NCI-H187 treated with DMSO at 0.1 percent for 48 hours (cell line): ENCODE results near the gene CABLES2.
"Not testable (repeated sequence)": the region's sequence is repeated elsewhere in the genome, so short reads cannot be mapped to it uniquely, and the experiment has no call there.

Experiments
- DNase-seq: peaks from one replicate; lab custom pipeline; 2025; lab: John Stamatoyannopoulos, UW

The CABLES2 gene

DNA sequence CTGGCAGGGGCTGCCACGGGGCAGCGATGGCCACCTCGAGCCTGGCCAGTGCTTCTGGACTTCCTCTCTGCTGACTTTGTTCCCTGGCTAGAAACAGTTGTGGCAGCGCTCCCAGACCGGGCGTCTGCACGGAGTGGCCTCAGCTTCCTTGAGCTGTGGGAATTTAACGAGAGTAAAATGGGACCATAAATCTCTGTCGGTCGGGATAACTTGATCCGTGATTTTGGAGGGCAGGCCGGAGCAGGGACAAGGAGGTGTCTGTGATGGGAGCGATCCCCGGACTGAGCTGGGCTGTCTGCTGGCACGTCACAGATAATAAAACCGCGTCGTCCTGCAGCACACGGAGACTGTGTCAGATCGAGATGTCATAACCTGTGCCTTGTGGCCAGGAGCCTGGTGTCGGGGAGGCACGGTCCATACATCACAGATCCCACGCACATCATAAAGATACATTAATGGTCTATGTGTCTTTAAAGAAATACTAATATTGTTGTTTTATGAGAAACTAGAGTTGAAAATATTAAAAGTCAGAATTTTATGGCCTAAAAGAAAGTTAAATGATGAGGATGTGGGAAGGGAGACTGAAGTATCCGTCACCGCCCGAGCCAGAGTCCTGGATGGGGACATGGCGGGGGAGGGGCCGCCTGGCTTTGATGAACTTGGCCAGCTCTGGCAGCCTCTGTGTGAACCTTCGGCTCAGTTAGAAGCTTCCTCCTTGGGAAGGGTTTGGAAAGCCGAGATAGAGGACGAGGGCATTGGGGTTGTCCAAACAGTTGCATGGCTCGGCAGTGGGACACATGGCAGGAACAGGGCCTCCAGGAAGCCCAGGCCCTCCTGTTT lies 26.8 kb upstream of the CABLES2 start:
- no peak for DNase-seq

- DNase-seq, result no peak
Observed at GRCh38 chr20:62430866-62431447, 23.9 kb upstream of the CABLES2 start.

- DNase-seq, result no peak
Observed at GRCh38 chr20:62430311-62430853, 23.3 kb upstream of the CABLES2 start.

DNA sequence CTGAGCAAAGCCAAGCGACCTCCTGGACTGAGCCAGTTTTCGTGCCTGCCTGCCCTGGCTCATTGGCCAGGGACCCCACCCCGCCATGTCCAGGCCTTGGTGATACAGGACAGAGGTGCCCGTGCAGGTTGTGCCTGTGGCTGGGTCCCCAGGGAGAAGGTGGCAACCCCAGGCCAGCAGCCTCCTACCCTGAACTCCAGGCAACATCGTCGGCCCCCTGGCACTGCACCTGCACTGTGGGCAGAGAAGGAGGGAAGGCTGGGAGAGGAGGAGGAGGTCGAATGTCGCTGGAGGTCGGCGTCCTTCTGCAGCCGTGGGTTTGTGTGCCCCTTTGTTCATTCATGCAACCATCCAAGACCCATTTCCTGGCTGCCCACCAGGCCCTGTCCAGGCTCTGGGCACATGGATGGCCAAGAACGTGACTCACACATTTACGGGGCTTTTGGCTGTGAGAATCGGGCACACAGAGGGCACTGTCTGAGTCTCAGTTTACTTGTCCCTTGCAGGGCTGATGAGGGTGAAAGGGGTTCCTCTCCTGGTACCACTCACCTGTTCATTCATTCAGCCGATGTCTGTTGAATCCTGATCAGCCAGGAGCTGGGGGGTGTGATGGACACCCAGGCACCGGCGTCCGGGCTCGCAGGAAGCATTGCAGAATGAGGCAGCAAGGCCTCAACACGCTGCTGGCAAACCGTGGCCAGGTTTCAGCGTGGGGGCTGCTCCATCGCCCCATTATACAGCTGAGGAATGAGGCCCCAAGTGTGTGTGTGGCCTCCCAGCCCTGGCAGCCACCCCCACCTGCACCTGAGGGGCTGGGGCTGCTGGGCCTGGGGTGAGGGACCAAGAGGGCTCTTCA lies 22.6 kb upstream of the CABLES2 start:
- DNase-seq, result no peak

- no peak for DNase-seq
Observed at GRCh38 chr20:62428396-62429295, 21.6 kb upstream of the CABLES2 start.

DNA sequence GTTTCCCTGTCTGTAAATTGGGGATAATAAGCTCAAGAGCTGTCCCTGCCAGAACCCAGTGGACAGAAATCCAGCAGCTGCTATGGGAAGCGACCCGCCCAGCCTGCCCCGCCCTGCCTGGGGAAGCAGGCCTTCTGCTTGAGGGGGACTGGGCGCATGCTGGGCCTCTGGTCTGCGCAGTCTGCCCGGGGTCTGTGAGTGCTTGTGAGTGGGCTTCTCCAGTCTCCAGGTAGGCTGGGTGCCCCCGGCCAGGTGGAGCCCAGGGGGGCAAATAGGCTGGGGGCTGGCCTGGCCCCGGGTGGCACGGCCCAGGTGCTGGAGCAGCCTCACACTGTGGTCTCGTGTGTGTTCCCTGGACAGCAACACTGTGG lies 20.9 kb upstream of the CABLES2 start:
- no peak for DNase-seq

DNA sequence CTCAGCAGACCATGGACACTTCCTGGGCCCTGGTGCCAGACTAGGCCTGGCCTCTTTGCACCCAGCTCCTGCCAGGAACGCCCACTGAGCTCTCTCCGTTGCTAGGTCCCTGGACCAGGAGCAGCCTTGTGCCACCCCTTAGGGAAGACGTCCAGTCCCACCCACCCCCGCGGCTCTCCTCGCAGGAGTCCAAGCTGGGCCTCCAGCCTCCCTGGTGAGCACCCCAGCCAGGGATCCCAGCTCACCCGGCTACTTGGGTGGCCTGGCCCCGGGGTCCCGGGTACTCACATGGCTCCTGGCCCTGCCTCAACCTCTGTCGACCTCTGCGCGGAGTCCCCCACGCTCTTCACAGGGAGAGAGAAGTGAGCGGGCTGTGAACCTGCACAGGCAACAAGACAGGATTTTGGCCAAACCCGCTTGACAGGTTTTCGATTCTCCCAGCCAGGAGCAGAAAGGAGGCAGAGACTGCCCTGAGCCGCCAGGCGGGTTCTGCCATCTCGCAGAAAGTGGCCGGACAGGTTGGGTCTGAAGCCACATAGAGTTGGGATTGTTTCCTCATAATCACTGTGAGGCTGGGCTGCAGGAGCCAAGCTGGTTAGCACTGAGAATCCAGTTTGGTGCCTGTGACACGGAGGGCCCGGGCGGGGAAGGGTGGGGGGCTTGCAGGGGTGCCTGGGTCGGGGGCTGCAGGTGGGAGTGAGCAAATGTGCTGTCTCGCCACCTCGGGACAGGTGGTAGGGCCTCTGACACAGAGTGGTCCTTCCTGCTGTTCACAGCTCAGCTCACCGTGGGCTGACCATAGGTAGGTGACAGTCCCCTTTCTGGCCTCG lies 20.3 kb upstream of the CABLES2 start, which contains the start of gene RBBP8NL:
RBBP8NL (minus strand) TSS at position 368 of the 830 bp plus-strand sequence. CDS start 7,892 bp downstream, outside the sequence.
- no peak for DNase-seq

DNA sequence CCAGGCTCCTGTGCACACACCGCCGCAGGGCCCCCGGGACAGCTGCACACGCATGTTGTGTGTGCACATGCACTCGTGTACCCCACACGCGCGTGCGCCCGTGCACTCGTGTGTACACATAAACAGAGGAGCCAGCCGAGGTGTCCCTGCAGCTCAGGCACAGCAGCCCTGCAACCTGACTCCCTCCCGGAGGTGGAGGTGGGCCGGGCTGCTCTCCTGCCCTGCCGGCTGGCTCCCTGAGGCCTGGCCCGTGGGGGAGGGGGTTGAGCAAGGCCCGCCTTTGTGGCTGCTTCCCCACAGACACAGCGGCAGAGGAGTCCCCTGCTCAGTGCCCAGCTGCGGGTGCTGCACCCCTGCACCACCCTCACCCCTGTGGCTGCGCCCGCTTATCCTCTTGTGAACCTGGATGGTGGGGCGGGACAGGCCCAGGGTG lies 19.6 kb upstream of the CABLES2 start:
- DNase-seq, result no peak

DNA sequence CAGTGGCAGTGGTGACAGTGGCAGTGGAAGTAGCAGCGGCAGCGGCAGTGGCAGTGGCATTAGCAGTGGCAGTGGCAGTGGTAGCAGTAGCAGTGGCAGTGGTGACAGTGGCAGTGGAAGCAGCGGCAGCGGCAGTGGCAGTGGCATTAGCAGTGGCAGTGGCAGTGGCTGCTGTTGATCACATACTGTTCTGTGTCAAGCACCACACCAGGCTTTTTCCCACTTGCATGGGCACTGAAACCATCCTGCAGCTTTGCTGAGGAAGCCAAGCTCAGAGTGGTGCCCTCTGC lies 18.9 kb upstream of the CABLES2 start:
- DNase-seq, result not testable (repeated sequence)

DNA sequence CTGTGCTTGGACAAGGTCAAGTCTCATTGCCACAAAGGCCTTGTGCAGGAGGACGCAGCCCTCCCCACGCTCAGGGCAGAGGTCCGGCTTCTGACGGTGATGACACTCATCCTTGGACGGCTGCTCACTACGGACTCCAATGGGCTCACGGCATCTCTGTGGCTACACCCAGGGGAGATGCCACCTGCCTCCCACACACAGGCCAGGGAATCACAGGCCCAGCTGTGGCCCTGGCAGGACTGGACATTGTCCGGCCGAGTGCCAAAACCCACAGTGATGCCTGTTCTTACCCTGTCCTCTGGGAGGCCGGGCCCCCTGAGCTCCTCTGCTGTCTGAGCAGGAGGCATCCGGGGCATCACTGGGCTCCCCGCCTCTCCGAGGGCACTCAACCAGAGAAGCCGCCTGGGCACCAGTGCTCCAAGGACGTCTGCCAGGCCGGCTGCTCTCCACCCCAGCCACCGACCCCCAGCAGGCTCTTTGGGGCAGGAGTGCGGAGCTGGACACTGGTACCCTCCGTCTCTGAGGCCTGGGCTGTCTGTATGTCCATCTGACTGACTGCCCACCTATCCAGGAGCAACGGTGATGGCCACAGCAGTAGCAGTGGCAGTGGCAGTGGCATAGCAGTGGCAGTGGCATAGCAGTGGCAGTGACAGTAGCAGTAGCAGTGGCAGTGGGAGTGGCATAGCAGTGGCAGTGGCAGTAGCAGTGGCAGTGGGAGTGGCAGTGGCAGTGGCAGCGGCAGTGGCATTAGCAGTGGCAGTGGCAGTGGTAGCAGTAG lies 18.4 kb upstream of the CABLES2 start:
- DNase-seq, result no peak

DNA sequence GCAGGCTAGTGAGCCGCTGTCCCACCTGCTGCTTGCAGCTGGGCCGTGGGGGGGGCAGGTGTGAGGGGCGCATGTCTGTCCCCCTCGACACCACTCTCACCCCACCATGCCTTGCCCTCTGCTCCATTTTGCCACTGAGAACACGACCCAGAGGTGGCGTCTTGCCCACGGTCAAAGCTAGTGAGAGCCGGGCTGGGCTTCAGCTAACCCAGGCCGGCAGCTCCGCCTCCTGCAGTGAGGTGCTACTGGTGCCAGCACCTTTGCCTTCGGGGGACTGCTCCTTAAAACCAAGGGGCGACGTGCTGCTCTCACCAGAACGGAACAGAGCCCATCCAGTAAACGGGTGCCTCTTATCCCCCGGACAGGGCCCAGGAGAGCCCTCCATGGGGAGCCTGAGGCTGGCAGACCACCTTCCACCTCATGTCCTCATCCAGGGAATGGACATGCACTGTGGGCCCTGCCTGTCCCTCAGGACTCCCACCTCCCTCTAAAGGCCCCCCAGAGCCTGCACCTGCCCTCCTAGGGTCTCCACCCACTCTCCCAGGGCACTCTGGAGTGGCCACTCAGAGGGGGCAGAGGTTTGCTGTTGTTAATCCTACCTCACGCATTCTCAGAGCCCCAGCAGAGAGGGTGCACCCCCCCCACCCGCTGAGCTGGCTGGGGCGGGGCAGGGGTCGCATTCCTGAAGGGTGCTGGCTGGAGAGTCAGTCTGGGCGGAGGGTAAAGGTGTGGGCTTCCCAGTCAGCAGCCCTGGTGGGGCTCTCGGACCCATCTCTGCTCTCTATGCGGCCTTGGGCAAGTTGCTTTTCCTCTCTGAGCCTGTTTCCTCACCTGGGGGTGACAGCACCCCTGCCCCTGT lies 17.4 kb upstream of the CABLES2 start:
- DNase-seq, result no peak

DNA sequence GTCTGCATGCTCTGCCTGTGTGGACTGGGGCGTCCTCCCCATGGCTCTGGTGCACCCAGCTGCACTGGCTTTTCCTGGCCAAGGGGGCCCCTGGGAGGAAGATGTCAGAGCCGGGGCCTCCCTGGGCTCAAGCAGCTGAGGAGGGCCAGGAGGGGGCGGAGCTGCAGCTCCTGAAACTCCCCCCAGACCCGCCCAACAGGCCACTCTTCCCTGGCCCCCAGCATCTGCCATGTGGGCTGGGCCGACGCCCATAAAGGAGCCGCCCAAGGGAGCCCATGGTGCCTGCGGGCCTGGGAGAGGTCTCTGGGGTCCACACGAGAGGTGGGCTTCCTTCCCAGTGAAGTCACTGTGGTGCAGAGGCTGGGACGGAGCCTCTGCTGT lies 16.2 kb upstream of the CABLES2 start:
- DNase-seq, result no peak

DNA sequence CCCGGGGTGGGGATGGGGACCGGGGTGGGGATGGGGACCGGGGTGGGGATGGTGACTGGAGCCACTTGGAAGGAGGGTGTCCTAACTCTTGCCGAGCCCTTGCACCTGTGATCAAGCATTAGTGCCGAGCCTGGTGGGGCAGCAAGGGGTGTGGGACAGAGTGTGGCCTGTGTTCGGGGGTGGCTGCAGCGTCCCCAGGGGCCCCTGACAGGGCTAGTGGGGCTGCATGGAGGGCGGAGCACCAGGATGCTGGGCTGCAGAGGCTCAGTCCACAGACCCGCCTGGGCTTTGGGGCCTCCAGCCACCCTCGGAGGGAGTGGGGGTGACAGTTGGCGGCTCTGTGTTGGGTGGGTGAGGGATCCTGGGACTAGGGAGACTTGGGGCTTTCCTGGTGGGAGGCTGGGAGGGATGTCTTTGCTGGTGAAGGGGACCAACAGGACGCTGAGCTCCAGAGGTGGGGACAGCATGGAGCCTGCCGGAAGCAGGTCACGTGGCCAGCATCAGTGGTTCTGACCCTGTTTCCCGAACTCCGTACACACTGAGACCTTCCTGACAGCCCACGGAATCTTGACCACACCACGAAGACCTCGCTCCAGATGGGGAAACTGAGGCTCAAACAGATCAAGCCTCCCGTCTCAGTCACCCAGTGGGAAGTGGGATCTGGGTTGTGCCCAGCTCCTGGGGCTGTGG lies 15.7 kb upstream of the CABLES2 start:
- DNase-seq, result no peak

- no peak for DNase-seq
Observed at GRCh38 chr20:62421716-62421990, 14.6 kb upstream of the CABLES2 start.

DNA sequence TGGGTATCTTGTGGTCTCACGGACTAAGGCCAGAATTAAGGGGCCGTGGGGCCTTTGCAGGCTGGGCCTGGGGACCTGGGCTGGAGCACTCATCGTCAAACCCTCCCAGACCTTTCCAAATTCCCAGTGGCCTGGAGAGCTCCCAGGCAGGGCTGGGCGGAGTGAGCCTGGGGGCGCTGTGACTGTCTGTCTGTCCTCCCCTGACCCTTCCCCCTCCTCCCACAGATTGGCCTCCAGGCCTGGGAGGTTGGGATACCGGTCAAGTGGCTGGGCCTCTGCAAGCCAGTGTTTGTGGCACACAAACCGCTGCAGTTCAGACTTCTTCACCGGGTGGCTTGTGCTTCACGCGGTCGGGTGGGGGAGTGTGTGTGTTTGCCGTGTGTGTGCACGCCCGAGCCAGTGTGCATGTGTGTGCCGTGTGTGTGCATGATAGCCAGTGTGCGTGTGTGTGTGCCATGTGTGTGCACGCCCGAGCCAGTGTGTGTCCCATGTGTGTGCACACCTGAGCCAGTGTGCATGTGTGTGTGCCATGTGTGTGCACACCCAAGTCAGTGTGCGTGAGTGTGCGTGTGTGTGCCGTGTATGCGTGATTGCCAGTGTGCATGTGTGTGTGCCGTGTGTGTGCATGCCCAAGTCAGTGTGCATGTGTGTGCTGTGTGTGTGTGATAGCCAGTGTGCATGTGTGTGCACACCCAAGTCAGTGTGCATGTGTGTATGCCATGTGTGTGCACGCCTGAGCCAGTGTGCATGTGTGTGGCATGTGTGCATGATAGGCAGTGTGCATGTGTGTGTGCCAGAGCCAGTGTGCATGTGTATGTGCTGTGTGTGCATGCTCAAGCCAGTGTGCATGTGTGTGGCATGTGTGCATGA lies 14.0 kb upstream of the CABLES2 start:
- no peak for DNase-seq

- DNase-seq, result no peak
Observed at GRCh38 chr20:62419759-62420158, 12.7 kb upstream of the CABLES2 start.

- no peak for DNase-seq
Observed at GRCh38 chr20:62418709-62419487, 11.8 kb upstream of the CABLES2 start.
